DND-41 (cell line): Measurements from ENCODE around the gene FAM76B.

ENCODE experiments used
- EZH2 ChIP-seq: IDR thresholded peaks from 3 replicates; pipeline ENCODE4 v1.6.1; 2012; ENCODE audit warnings: borderline replicate concordance, low read depth, mild to moderate bottlenecking, moderate library complexity, low read length, inconsistent platforms; ENCODE audit not compliant: severe bottlenecking
- TF ChIP-seq, protein P1 (sequence below): IDR thresholded peaks from 2 replicates; pipeline ENCODE4 v1.5.1; 2012; ENCODE audit warnings: borderline replicate concordance, low read length, moderate library complexity, mild to moderate bottlenecking; ENCODE audit not compliant: poor library complexity, severe bottlenecking; ENCODE audit errors: extremely low read depth

DNA sequence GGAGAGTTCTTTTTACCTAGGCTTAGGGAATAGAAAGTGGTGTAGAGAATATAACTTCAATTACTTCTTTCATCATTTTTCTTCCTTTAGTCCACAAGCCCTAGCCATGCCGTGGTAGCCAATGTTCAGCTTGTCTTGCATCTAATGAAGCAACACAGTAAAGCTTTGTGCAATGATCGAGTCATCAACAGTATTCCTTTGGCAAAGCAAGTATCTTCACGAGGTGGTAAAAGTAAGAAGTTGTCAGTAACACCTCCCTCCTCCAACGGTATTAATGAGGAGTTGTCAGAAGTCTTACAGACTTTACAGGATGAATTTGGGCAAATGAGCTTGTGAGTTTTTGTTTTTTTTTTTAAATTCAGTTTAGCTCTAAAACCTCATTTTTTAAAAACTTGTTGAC, 38.1 kb upstream of the FAM76B start:
- TF ChIP-seq, protein P1, sequence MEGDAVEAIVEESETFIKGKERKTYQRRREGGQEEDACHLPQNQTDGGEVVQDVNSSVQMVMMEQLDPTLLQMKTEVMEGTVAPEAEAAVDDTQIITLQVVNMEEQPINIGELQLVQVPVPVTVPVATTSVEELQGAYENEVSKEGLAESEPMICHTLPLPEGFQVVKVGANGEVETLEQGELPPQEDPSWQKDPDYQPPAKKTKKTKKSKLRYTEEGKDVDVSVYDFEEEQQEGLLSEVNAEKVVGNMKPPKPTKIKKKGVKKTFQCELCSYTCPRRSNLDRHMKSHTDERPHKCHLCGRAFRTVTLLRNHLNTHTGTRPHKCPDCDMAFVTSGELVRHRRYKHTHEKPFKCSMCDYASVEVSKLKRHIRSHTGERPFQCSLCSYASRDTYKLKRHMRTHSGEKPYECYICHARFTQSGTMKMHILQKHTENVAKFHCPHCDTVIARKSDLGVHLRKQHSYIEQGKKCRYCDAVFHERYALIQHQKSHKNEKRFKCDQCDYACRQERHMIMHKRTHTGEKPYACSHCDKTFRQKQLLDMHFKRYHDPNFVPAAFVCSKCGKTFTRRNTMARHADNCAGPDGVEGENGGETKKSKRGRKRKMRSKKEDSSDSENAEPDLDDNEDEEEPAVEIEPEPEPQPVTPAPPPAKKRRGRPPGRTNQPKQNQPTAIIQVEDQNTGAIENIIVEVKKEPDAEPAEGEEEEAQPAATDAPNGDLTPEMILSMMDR, result no peak
- TF ChIP-seq EZH2, result no peak
